IMR-90 (cell line): ENCODE results near the gene ITIH6. TPM values are rescaled to one million over a fixed set of nuclear protein-coding genes. Genes with fewer than 3 reads are reported as not detected.

Experiments used
- ATAC-seq: fragments of 200-7000 bp; cut with Tn5 transposase; 2 replicates; pipeline ENCODE4 v1.9.1; 2020; ENCODE audit warnings: low read depth, mild to moderate bottlenecking, moderate library complexity
- Bru-seq: library from RNA; stranded (reverse); fragments of 400-500 nt; gene quantifications from one replicate; lab custom pipeline; 2021; lab: Mats Ljungman, UMichigan
- BruChase-seq, 2 experiments: library from RNA; stranded (reverse); fragments of 400-500 nt; gene quantifications; one replicate each; lab custom pipeline; 2021; lab: Mats Ljungman, UMichigan
- BruUV-seq: library from RNA; stranded (reverse); fragments of 400-500 nt; replicated peaks from 2 replicates; lab custom pipeline; 2021; lab: Mats Ljungman, UMichigan
- CTCF ChIA-PET: fragments of 300-600 bp; formaldehyde crosslinking; extraction: SDS; loops from one replicate; lab custom pipeline; 2021; ENCODE audit warnings: antibody characterized with exemption; lab: Yijun Ruan, JAX
- POLR2A ChIA-PET: fragments of 300-600 bp; sonication (Branson Sonifier 250); formaldehyde crosslinking; loops from one replicate; lab custom pipeline; 2022; ENCODE audit warnings: antibody characterized with exemption; ENCODE audit not compliant: unreplicated experiment; lab: Charles Lee
- DNase-seq: peaks from one replicate; pipeline ENCODE4 v3.0.0; 2013
- H2AFZ ChIP-seq: replicated peaks from 2 replicates; pipeline ENCODE3; 2013; ENCODE audit warnings: low read length, mild to moderate bottlenecking; ENCODE audit not compliant: poor library complexity
- H2AK5ac ChIP-seq: 2 replicates; pipeline ENCODE4 v1.6.1; 2013; ENCODE audit warnings: low read depth, low read length, inconsistent platforms
- H2AK9ac ChIP-seq: replicated peaks from 2 replicates; pipeline ENCODE3; 2013; ENCODE audit warnings: mild to moderate bottlenecking, low read depth, low read length, moderate library complexity; ENCODE audit not compliant: poor library complexity
- H2BK120ac ChIP-seq: 2 replicates; pipeline ENCODE4 v1.6.1; 2013; ENCODE audit warnings: low read depth, low read length, inconsistent platforms
- H2BK15ac ChIP-seq: 3 replicates; pipeline ENCODE4 v1.6.1; 2013; ENCODE audit warnings: low read depth, low read length, inconsistent platforms
- H2BK20ac ChIP-seq: 2 replicates; pipeline ENCODE4 v1.6.1; 2013; ENCODE audit warnings: low read depth, mild to moderate bottlenecking, inconsistent platforms, low read length, moderate library complexity
- H2BK5ac ChIP-seq: 2 replicates; pipeline ENCODE4 v1.6.1; 2013; ENCODE audit warnings: mild to moderate bottlenecking, low read depth, low read length, inconsistent platforms; ENCODE audit not compliant: poor library complexity, severe bottlenecking
- H3K14ac ChIP-seq: replicated peaks from 2 replicates; pipeline ENCODE4 v1.6.1; 2013; ENCODE audit warnings: low read depth, low read length, inconsistent platforms
- H3K18ac ChIP-seq: 2 replicates; pipeline ENCODE4 v1.6.1; 2013; ENCODE audit warnings: low read depth, low read length, control low read depth
- H3K23ac ChIP-seq: 2 replicates; pipeline ENCODE4 v1.6.1; 2013; ENCODE audit warnings: low read depth, low read length, inconsistent platforms
- H3K27ac ChIP-seq: 2 replicates; pipeline ENCODE4 v1.5.1; 2013; ENCODE audit warnings: mild to moderate bottlenecking, control low read depth, low read length; ENCODE audit not compliant: insufficient read depth
- H3K27me3 ChIP-seq: 2 replicates; pipeline ENCODE4 v1.6.1; 2013; ENCODE audit warnings: low read length; ENCODE audit not compliant: control insufficient read depth, insufficient read depth
- H3K36me3 ChIP-seq: 2 replicates; pipeline ENCODE4 v1.6.1; 2013; ENCODE audit warnings: low read length, mixed read lengths; ENCODE audit not compliant: control insufficient read depth, insufficient read depth
- H3K4ac ChIP-seq: 2 replicates; pipeline ENCODE4 v1.6.1; 2013; ENCODE audit warnings: low read depth, low read length, inconsistent platforms
- H3K4me1 ChIP-seq: 2 replicates; pipeline ENCODE4 v1.6.1; 2013; ENCODE audit warnings: low read length, mixed read lengths; ENCODE audit not compliant: control insufficient read depth, insufficient read depth
- H3K4me2 ChIP-seq: 2 replicates; pipeline ENCODE4 v1.6.1; 2013; ENCODE audit warnings: low read depth, mild to moderate bottlenecking, control low read depth, low read length, moderate library complexity
- H3K4me3 ChIP-seq: 2 replicates; pipeline ENCODE4 v1.5.1; 2013; ENCODE audit warnings: low read depth, mild to moderate bottlenecking, control low read depth, low read length, moderate library complexity; ENCODE audit not compliant: insufficient read depth
- H3K56ac ChIP-seq: 2 replicates; pipeline ENCODE4 v1.6.1; 2013; ENCODE audit warnings: low read length, inconsistent platforms; ENCODE audit not compliant: insufficient read depth; ENCODE audit errors: extremely low read depth
- H3K79me1 ChIP-seq, 2 experiments: 2 replicates each; pipeline ENCODE4 v1.6.1; 2013; ENCODE audit warnings: low read length in 2 of 2, inconsistent platforms in 1 of 2, low read depth in 1 of 2
- H3K9ac ChIP-seq: 2 replicates; pipeline ENCODE4 v1.6.1; 2013; ENCODE audit warnings: low read depth, low read length, control low read depth
- H3K9me1 ChIP-seq: 2 replicates; pipeline ENCODE4 v1.6.1; 2013; ENCODE audit warnings: low read length, inconsistent platforms; ENCODE audit not compliant: insufficient read depth
- H3K9me3 ChIP-seq: 2 replicates; pipeline ENCODE4 v1.6.1; 2013; ENCODE audit warnings: low read length; ENCODE audit not compliant: control insufficient read depth, insufficient read depth
- H4K20me1 ChIP-seq: 2 replicates; pipeline ENCODE4 v1.6.1; 2013; ENCODE audit warnings: low read length, inconsistent platforms; ENCODE audit not compliant: insufficient read depth
- H4K5ac ChIP-seq: 2 replicates; pipeline ENCODE4 v1.6.1; 2013; ENCODE audit warnings: mild to moderate bottlenecking, low read depth, low read length, control low read depth
- H4K8ac ChIP-seq, 2 experiments: 2 replicates each; pipeline ENCODE4 v1.6.1; 2013; ENCODE audit warnings: low read depth in 2 of 2, low read length in 2 of 2, control low read depth in 1 of 2, inconsistent platforms in 1 of 2
- H4K91ac ChIP-seq: 2 replicates; pipeline ENCODE4 v1.6.1; 2013; ENCODE audit warnings: low read depth, low read length, inconsistent platforms; ENCODE audit not compliant: insufficient read depth
- BHLHE40 ChIP-seq: fragments of 150-350 bp; IDR thresholded peaks from 2 replicates; pipeline ENCODE4 v1.6.1; 2016; ENCODE audit warnings: mild to moderate bottlenecking, low read depth, low read length
- CHD1 ChIP-seq: IDR thresholded peaks from 2 replicates; pipeline ENCODE4 v1.6.1; 2012; ENCODE audit warnings: low read depth, low read length, improper control_type of control experiment
- CTCF ChIP-seq: conservative IDR thresholded peaks from 2 replicates; pipeline ENCODE4 v1.5.1; 2012; ENCODE audit warnings: mild to moderate bottlenecking, low read depth, low read length, improper control_type of control experiment
- WGBS, 2 experiments: methylation state at CpG; one replicate each; pipeline versions ENCODE4 v1.1.5 to v1.1.7; 2013; ENCODE audit warnings: missing lambda C conversion rate in 2 of 2; ENCODE audit not compliant: insufficient read length in 1 of 2; ENCODE audit errors: extremely low coverage in 2 of 2; 5-methylcytosine and 5-hydroxymethylcytosine counted together
- dilution Hi-C: fragments of 300-500 bp; cut with HindIII; formaldehyde crosslinking; loops from one replicate; pipeline ENCODE4 v1.14.3; 2018; ENCODE audit warnings: low sequenced_read_pairs; ENCODE audit not compliant: unreplicated experiment
- in situ Hi-C: fragments of 300-500 bp; cut with MboI; formaldehyde crosslinking; loops from 3 replicates; pipeline ENCODE4 v1.14.3; 2019; ENCODE audit warnings: low sequenced_read_pairs, inconsistent platforms, mixed read lengths
- intact Hi-C: fragments of 100-400 bp; cut with micrococcal nuclease; formaldehyde crosslinking; loops from 2 replicates; pipeline ENCODE4 v1.10.0; 2022
- long read RNA-seq: library from polyadenylated mRNA; unstranded; transcript quantifications from one replicate; pipeline ENCODE4 v2.0.0, GENCODE V29; 2021; ENCODE audit not compliant: unreplicated experiment
- polyA plus RNA-seq, 3 experiments: library from polyadenylated mRNA; depleted of rRNA; stranded (reverse); fragments of >200 nt; gene quantifications; 2 replicates each; pipeline ENCODE4 v1.2.3, GENCODE V29; 2012; ENCODE audit warnings: low replicate concordance in 1 of 3
- total RNA-seq: library from RNA; depleted of rRNA; stranded (reverse); fragments of >200 nt; gene quantifications from 2 replicates; pipeline ENCODE4 v1.2.3, GENCODE V29; 2012; rRNA removed

Gene ITIH6, protein sequence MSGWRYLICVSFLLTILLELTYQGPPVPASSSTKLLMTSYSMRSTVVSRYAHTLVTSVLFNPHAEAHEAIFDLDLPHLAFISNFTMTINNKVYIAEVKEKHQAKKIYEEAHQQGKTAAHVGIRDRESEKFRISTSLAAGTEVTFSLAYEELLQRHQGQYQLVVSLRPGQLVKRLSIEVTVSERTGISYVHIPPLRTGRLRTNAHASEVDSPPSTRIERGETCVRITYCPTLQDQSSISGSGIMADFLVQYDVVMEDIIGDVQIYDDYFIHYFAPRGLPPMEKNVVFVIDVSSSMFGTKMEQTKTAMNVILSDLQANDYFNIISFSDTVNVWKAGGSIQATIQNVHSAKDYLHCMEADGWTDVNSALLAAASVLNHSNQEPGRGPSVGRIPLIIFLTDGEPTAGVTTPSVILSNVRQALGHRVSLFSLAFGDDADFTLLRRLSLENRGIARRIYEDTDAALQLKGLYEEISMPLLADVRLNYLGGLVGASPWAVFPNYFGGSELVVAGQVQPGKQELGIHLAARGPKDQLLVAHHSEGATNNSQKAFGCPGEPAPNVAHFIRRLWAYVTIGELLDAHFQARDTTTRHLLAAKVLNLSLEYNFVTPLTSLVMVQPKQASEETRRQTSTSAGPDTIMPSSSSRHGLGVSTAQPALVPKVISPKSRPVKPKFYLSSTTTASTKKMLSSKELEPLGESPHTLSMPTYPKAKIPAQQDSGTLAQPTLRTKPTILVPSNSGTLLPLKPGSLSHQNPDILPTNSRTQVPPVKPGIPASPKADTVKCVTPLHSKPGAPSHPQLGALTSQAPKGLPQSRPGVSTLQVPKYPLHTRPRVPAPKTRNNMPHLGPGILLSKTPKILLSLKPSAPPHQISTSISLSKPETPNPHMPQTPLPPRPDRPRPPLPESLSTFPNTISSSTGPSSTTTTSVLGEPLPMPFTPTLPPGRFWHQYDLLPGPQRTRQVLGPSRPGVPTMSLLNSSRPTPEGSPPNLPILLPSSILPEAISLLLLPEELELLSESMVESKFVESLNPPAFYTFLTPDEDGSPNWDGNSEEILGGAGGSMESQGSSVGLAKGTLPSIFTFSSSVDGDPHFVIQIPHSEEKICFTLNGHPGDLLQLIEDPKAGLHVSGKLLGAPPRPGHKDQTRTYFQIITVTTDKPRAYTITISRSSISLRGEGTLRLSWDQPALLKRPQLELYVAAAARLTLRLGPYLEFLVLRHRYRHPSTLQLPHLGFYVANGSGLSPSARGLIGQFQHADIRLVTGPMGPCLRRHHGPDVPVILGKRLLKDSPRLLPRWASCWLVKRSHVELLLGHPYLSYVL
- not detected in 2 replicates for total RNA-seq
- not detected in 2 replicates for polyA plus RNA-seq (2012; rRNA removed)
- not detected in 2 replicates for polyA plus RNA-seq (2012; cell fraction: cytosol; rRNA removed)
- not detected in 2 replicates for polyA plus RNA-seq (2012; cell fraction: nucleus; rRNA removed; ENCODE audit: low replicate concordance)
- Bru-seq, nascent RNA, result percentile 2 among the genes with signal in this experiment
- percentile 5 among the genes with signal in this experiment for BruChase-seq, experiment 1, labeled RNA remaining after a 6-hour chase
- percentile 1 among the genes with signal in this experiment for BruChase-seq, experiment 2, labeled RNA remaining after a 2-hour chase
- long read RNA-seq, result 0 reads

- in situ Hi-C loops, result no loop called here
- BruUV-seq, result no TSS peak
- no CpG with 5 or more reads among the region's 2 CpGs for WGBS, 2 experiments
- Histone ChIP-seq H2BK5ac (no peak within 1 kb of the TSS), H4K91ac (no peak within 1 kb of the TSS), H3K18ac (no peak within 1 kb of the TSS), H3K4ac (no peak within 1 kb of the TSS), H2BK120ac (no peak within 1 kb of the TSS), H2BK15ac (no peak within 1 kb of the TSS), H3K23ac (no peak within 1 kb of the TSS), H2AK9ac (no peak within 1 kb of the TSS), H3K14ac (no peak within 1 kb of the TSS), H3K4me3 (no peak within 1 kb of the TSS), H3K4me1 (no peaks in the 10 kb centered on the region), H3K27ac (no peak within 1 kb of the TSS), H3K9ac (no peak within 1 kb of the TSS), H4K8ac (no peak within 1 kb of the TSS), H3K9me1 (no peaks in the 10 kb centered on the region), H3K27me3 (peaks cover 22% of the 10 kb centered on the region), H4K5ac (no peak within 1 kb of the TSS), H2AK5ac (no peak within 1 kb of the TSS), H3K4me2 (no peak within 1 kb of the TSS), H3K36me3 (no peaks in the 10 kb centered on the region), H3K9me3 (no peaks in the 10 kb centered on the region), H3K79me1 (no peaks in the 10 kb centered on the region), H4K20me1 (no peaks in the 10 kb centered on the region), H3K56ac (no peak within 1 kb of the TSS), H2AFZ (no peak within 1 kb of the TSS), H2BK20ac (no peak within 1 kb of the TSS)
- intact Hi-C loops, result no loop called here
- ChIA-PET CTCF (no interaction called here), POLR2A (no interaction called here)
- dilution Hi-C loops, result no loop called here
- ATAC-seq (no peak), DNase-seq (no peak)
- no peak for TF ChIP-seq CHD1
- TF ChIP-seq BHLHE40, result no peak
- TF ChIP-seq CTCF, result no peak
These were observed at the start of gene ITIH6 for GRCh38 chrX:54798137-54798536. TSS of gene ITIH6 (minus strand) at chrX:54798255. CDS start at chrX:54798210, 45 bp downstream.
